Activated CD4-positive, alpha-beta T cell treated with anti-CD3 and anti-CD28 coated beads, Interleukin-2, amount 10 ng/mL, durations not matched to agents 24 days and 14 days (primary cell): Measurements from ENCODE around the gene NRN1. TPM values are rescaled to one million over a fixed set of nuclear protein-coding genes. Genes with fewer than 3 reads are reported as not detected.

Source experiments
- DNase-seq: peaks from one replicate; pipeline ENCODE4 v3.0.0; 2022
- H3K27ac Mint-ChIP-seq: one replicate; pipeline ENCODE4 v1.8.0; 2022; ENCODE audit warnings: mild to moderate bottlenecking, mixed read lengths
- H3K27me3 Mint-ChIP-seq: one replicate; pipeline ENCODE4 v1.8.0; 2022; ENCODE audit warnings: mixed read lengths
- H3K36me3 Mint-ChIP-seq: one replicate; pipeline ENCODE4 v1.8.0; 2022; ENCODE audit warnings: low read depth, mild to moderate bottlenecking, mixed read lengths
- H3K4me1 Mint-ChIP-seq: one replicate; pipeline ENCODE4 v1.8.0; 2021; ENCODE audit warnings: mixed read lengths
- H3K4me3 Mint-ChIP-seq: one replicate; pipeline ENCODE4 v1.8.0; 2022; ENCODE audit warnings: mild to moderate bottlenecking, moderate library complexity, mixed read lengths
- H3K9me3 Mint-ChIP-seq: one replicate; pipeline ENCODE4 v1.8.0; 2021; ENCODE audit warnings: mixed read lengths
- intact Hi-C: fragments of 100-400 bp; cut with micrococcal nuclease; formaldehyde crosslinking; loops from one replicate; pipeline ENCODE4 v1.15.1; 2023
- total RNA-seq: library from RNA; stranded (reverse); gene quantifications from 2 replicates; pipeline ENCODE4 v1.2.3, GENCODE V29; 2022

The NRN1 gene
- total RNA-seq, 1 donor from 2014 or later, result 4.8 TPM

DNA sequence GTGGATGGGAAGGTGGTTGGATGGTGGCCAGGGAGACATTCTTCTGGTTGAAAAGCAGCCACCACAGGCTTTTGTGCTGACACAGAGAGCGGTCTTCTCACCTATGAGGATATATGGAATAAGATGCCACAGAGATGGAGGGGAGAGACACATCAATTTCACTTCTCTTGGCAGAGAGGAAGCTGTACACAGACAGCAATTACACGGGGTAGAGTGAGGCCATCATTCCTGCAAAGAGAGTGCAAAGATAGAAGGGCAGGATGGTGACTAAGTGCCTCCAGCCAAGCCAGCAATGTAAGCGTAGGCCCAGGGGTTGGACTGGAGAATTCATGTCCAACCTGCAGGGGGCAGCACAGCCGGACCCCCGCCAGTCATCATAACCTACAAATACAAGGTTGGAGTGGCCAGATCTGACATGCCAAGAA, 56.4 kb downstream of the NRN1 start:
- H3K27ac Mint-ChIP-seq, result no peak overlapping the region
- no peak overlapping the region for H3K4me3 Mint-ChIP-seq
- peaks cover 36% of the 10 kb centered on the region for H3K27me3 Mint-ChIP-seq
- H3K9me3 Mint-ChIP-seq, result no peaks in the 10 kb centered on the region
- DNase-seq, result peak; percentile 68
- no peaks in the 10 kb centered on the region for H3K36me3 Mint-ChIP-seq
- intact Hi-C loops, result no loop called here
- no peaks in the 10 kb centered on the region for H3K4me1 Mint-ChIP-seq
